MM.1S (cell line): ENCODE results near the gene EVI5.

Source experiments
- DNase-seq: peaks from one replicate; pipeline ENCODE4 v3.0.0-alpha.2; 2015
- H2AFZ ChIP-seq: fragments of 300-600 bp; sonication (generic); 2 replicates; pipeline ENCODE4 v1.6.0; 2016; ENCODE audit warnings: antibody characterized with exemption, low read length
- H3F3A ChIP-seq: fragments of 300-600 bp; sonication (generic); 2 replicates; pipeline ENCODE4 v1.6.1; 2016; ENCODE audit warnings: mild to moderate bottlenecking, antibody characterized with exemption, low read length, moderate library complexity, mixed read lengths; ENCODE audit not compliant: insufficient read depth
- H3K27ac ChIP-seq: fragments of 300-600 bp; sonication (generic); 2 replicates; pipeline ENCODE4 v1.5.1; 2016; ENCODE audit warnings: mild to moderate bottlenecking, low read length
- H3K27me3 ChIP-seq: fragments of 300-600 bp; sonication (generic); replicated peaks from 2 replicates; pipeline ENCODE4 v1.6.0; 2016; ENCODE audit warnings: low read length; ENCODE audit not compliant: insufficient read depth
- H3K36me3 ChIP-seq: fragments of 300-600 bp; sonication (generic); replicated peaks from 2 replicates; pipeline ENCODE4 v1.6.1; 2016; ENCODE audit warnings: mild to moderate bottlenecking, low read length, mixed read lengths; ENCODE audit not compliant: insufficient read depth
- H3K4me1 ChIP-seq: fragments of 300-600 bp; sonication (generic); 2 replicates; pipeline ENCODE4 v1.6.1; 2016; ENCODE audit warnings: low read length, mixed read lengths
- H3K4me2 ChIP-seq: fragments of 300-600 bp; sonication (generic); 2 replicates; pipeline ENCODE4 v1.6.0; 2016; ENCODE audit warnings: low read depth, low read length
- H3K4me3 ChIP-seq: fragments of 300-600 bp; sonication (generic); 2 replicates; pipeline ENCODE4 v1.5.1; 2016; ENCODE audit warnings: low read length, mixed read lengths
- H3K79me2 ChIP-seq: fragments of 300-600 bp; sonication (generic); 2 replicates; pipeline ENCODE4 v1.6.1; 2016; ENCODE audit warnings: mixed run types, low read length, mixed read lengths
- H3K9ac ChIP-seq: fragments of 300-600 bp; sonication (generic); 2 replicates; pipeline ENCODE4 v1.6.1; 2016; ENCODE audit warnings: low read length, mixed read lengths
- H3K9me2 ChIP-seq: fragments of 300-600 bp; sonication (generic); replicated peaks from 2 replicates; pipeline ENCODE4 v1.6.1; 2016; ENCODE audit warnings: mild to moderate bottlenecking, low read length, mixed read lengths; ENCODE audit not compliant: insufficient read depth
- H3K9me3 ChIP-seq: fragments of 300-600 bp; sonication (generic); replicated peaks from 2 replicates; pipeline ENCODE4 v1.6.1; 2016; ENCODE audit warnings: mild to moderate bottlenecking, low read length, mixed read lengths; ENCODE audit not compliant: insufficient read depth
- H4K20me1 ChIP-seq: fragments of 300-600 bp; sonication (generic); 2 replicates; pipeline ENCODE4 v1.6.1; 2016; ENCODE audit warnings: mild to moderate bottlenecking, low read length, moderate library complexity, mixed read lengths; ENCODE audit not compliant: insufficient read depth
- CTCF ChIP-seq: fragments of 300-600 bp; sonication (generic); IDR thresholded peaks from 2 replicates; pipeline ENCODE4 v1.5.1; 2016; ENCODE audit warnings: antibody characterized with exemption, low read length, mixed read lengths
- EZH2 ChIP-seq: fragments of 300-600 bp; sonication (generic); optimal IDR thresholded peaks from 2 replicates; pipeline ENCODE3; 2017; ENCODE audit warnings: low read depth, mild to moderate bottlenecking, antibody characterized with exemption, low read length, mixed read lengths
- EZH2phosphoT487 ChIP-seq: fragments of 300-600 bp; sonication (generic); IDR thresholded peaks from 2 replicates; pipeline ENCODE4 v1.6.1; 2018; ENCODE audit warnings: antibody characterized with exemption, low read length

Gene EVI5

GRCh38 chr1:92816732-92817131, 31.8 kb upstream of the EVI5 start:
- Histone ChIP-seq H3K79me2 (no peaks in the 10 kb centered on the region), H3K4me2 (no peak overlapping the region), H4K20me1 (no peaks in the 10 kb centered on the region), H3K9me3 (no peaks in the 10 kb centered on the region), H3K36me3 (no peaks in the 10 kb centered on the region), H3K9ac (no peak overlapping the region), H3F3A (no peaks in the 10 kb centered on the region), H3K27ac (no peak overlapping the region), H3K27me3 (no peaks in the 10 kb centered on the region), H3K9me2 (no peaks in the 10 kb centered on the region), H3K4me1 (no peaks in the 10 kb centered on the region), H2AFZ (no peak overlapping the region), H3K4me3 (no peak overlapping the region)
- DNase-seq, result no peak
- TF ChIP-seq CTCF (no peak), EZH2phosphoT487 (no peak), EZH2 (no peak)

GRCh38 chr1:92808381-92808780, 23.5 kb upstream of the EVI5 start:
- no peaks in the 10 kb centered on the region for H3K79me2 ChIP-seq
- H3K9me2 ChIP-seq, result no peaks in the 10 kb centered on the region
- no peak overlapping the region for H3K9ac ChIP-seq
- DNase-seq, result no peak
- no peaks in the 10 kb centered on the region for H3K27me3 ChIP-seq
- no peak overlapping the region for H2AFZ ChIP-seq
- H3K4me3 ChIP-seq, result no peak overlapping the region
- no peak overlapping the region for H3K27ac ChIP-seq
- no peaks in the 10 kb centered on the region for H3K36me3 ChIP-seq
- H3K9me3 ChIP-seq, result no peaks in the 10 kb centered on the region
- no peaks in the 10 kb centered on the region for H3K4me1 ChIP-seq
- H3K4me2 ChIP-seq, result no peak overlapping the region
- no peaks in the 10 kb centered on the region for H4K20me1 ChIP-seq
- H3F3A ChIP-seq, result no peaks in the 10 kb centered on the region
- TF ChIP-seq EZH2, result no peak
- TF ChIP-seq EZH2phosphoT487, result no peak
- no peak for TF ChIP-seq CTCF

GRCh38 chr1:92805216-92805615, 20.3 kb upstream of the EVI5 start:
- no peaks in the 10 kb centered on the region for H3K9me2 ChIP-seq
- H3K4me3 ChIP-seq, result no peak overlapping the region
- H3F3A ChIP-seq, result no peaks in the 10 kb centered on the region
- H3K27me3 ChIP-seq, result no peaks in the 10 kb centered on the region
- no peak overlapping the region for H2AFZ ChIP-seq
- H3K4me2 ChIP-seq, result no peak overlapping the region
- no peaks in the 10 kb centered on the region for H3K79me2 ChIP-seq
- no peaks in the 10 kb centered on the region for H3K9me3 ChIP-seq
- no peaks in the 10 kb centered on the region for H3K4me1 ChIP-seq
- TF ChIP-seq EZH2phosphoT487, result no peak
- no peak for TF ChIP-seq EZH2
- TF ChIP-seq CTCF, result no peak
- H4K20me1 ChIP-seq, result no peaks in the 10 kb centered on the region
- DNase-seq, result no peak
- H3K36me3 ChIP-seq, result no peaks in the 10 kb centered on the region
- H3K27ac ChIP-seq, result no peak overlapping the region
- no peak overlapping the region for H3K9ac ChIP-seq

GRCh38 chr1:92804721-92805201, 19.9 kb upstream of the EVI5 start:
- no peaks in the 10 kb centered on the region for H3K4me1 ChIP-seq
- H3K27me3 ChIP-seq, result no peaks in the 10 kb centered on the region
- no peaks in the 10 kb centered on the region for H3K36me3 ChIP-seq
- no peaks in the 10 kb centered on the region for H3K9me2 ChIP-seq
- no peak overlapping the region for H3K9ac ChIP-seq
- H3K79me2 ChIP-seq, result no peaks in the 10 kb centered on the region
- H2AFZ ChIP-seq, result no peak overlapping the region
- H3K4me3 ChIP-seq, result no peak overlapping the region
- no peak overlapping the region for H3K27ac ChIP-seq
- no peak overlapping the region for H3K4me2 ChIP-seq
- no peaks in the 10 kb centered on the region for H4K20me1 ChIP-seq
- no peaks in the 10 kb centered on the region for H3F3A ChIP-seq
- H3K9me3 ChIP-seq, result no peaks in the 10 kb centered on the region
- peak; percentile 36 for DNase-seq
- TF ChIP-seq EZH2phosphoT487, result no peak
